Activated CD8-positive, alpha-beta memory T cell treated with anti-CD3 and anti-CD28 coated beads, Interleukin-2, amount 10 ng/mL, durations not matched to agents 7 days and 5 days (primary cell): ENCODE measurements around the gene BTNL9. TPM values are rescaled to one million over a fixed set of nuclear protein-coding genes. Genes with fewer than 3 reads are reported as not detected.

Experiments used
- ATAC-seq: fragments of 150-1000 bp; cut with Tn5 transposase; one replicate; pipeline ENCODE4 v1.10.0; 2021; ENCODE audit warnings: moderate library complexity
- CTCF ChIA-PET: fragments of 350-600 bp; sonication (Branson Sonifier 250); formaldehyde crosslinking; loops from one replicate; lab custom pipeline; 2021; ENCODE audit warnings: antibody characterized with exemption; lab: Charles Lee
- DNase-seq: peaks from one replicate; pipeline ENCODE4 v3.0.0-alpha.2; 2020
- H3K27ac Mint-ChIP-seq: one replicate; pipeline ENCODE4 v1.8.0; 2021; ENCODE audit warnings: mild to moderate bottlenecking, mixed read lengths
- H3K27me3 Mint-ChIP-seq: one replicate; pipeline ENCODE4 v1.8.0; 2021; ENCODE audit warnings: mixed read lengths
- H3K36me3 Mint-ChIP-seq: one replicate; pipeline ENCODE4 v1.8.0; 2021; ENCODE audit warnings: mild to moderate bottlenecking, mixed read lengths
- H3K4me1 Mint-ChIP-seq: one replicate; pipeline ENCODE4 v1.8.0; 2021; ENCODE audit warnings: mixed read lengths
- H3K4me3 Mint-ChIP-seq: one replicate; pipeline ENCODE4 v1.8.0; 2021; ENCODE audit warnings: mild to moderate bottlenecking, moderate library complexity, mixed read lengths
- H3K9me3 Mint-ChIP-seq: one replicate; pipeline ENCODE4 v1.8.0; 2022; ENCODE audit warnings: low read depth, mixed read lengths
- total RNA-seq, 2 experiments: library from RNA; stranded (reverse); gene quantifications; one replicate each; pipeline ENCODE4 v1.2.3, GENCODE V29; 2021

BTNL9 gene
- total RNA-seq, 2 experiments from 2014 or later: not detected

- peaks cover 7% of the 10 kb centered on the region for H3K27me3 Mint-ChIP-seq
- H3K27ac Mint-ChIP-seq: no peak overlapping the region
Observed at GRCh38 chr5:181035991-181036815, 3.9 kb upstream of the BTNL9 start.

GRCh38 chr5:181036816-181037364, 3.2 kb upstream of the BTNL9 start:
- peaks cover 9% of the 10 kb centered on the region for H3K27me3 Mint-ChIP-seq
- no peak for DNase-seq
- CTCF ChIA-PET: no interaction called here
- H3K4me3 Mint-ChIP-seq: no peak overlapping the region
- ATAC-seq: no peak
- H3K27ac Mint-ChIP-seq: no peak overlapping the region
- no peaks in the 10 kb centered on the region for H3K36me3 Mint-ChIP-seq
- H3K4me1 Mint-ChIP-seq: no peaks in the 10 kb centered on the region
- H3K9me3 Mint-ChIP-seq: no peaks in the 10 kb centered on the region

More at GRCh38 chr5:181035991-181036815, 3.9 kb upstream of the BTNL9 start:
- H3K4me1 Mint-ChIP-seq: no peaks in the 10 kb centered on the region
- DNase-seq (no peak), ATAC-seq (no peak)
- H3K4me3 Mint-ChIP-seq: no peak overlapping the region
- CTCF ChIA-PET: no interaction called here
- no peaks in the 10 kb centered on the region for H3K9me3 Mint-ChIP-seq
- H3K36me3 Mint-ChIP-seq: no peaks in the 10 kb centered on the region

DNA sequence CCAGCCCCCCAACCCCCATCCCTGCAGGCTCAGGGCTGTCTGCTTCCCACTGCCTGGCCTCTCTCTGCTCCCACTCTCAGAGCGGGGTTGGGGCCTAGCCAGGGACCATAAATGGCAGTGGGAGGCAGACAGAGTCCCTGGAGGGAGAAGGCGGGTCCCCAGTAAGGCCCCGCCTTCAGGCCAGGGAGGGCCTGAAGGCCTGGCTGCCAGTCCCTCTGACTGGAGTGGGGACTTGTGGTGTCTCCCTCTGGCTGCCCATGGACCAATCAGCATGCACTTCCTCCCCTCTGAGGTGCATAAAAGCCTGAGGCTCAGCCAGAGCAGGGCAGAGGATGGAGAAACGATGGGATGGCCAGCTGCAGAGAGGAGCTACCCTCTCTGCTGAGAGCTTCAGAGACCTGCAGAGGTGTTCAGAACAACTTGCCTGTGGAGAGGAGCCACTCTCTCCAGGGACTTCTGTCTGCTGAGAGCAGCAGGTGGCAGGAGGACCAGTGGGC, 2.7 kb upstream of the BTNL9 start:
- CTCF ChIA-PET: no interaction called here
- DNase-seq (no peak), ATAC-seq (no peak)
- Mint-ChIP-seq H3K9me3 (no peaks in the 10 kb centered on the region), H3K36me3 (no peaks in the 10 kb centered on the region), H3K4me3 (no peak overlapping the region), H3K27ac (no peak overlapping the region), H3K4me1 (no peaks in the 10 kb centered on the region), H3K27me3 (peaks cover 14% of the 10 kb centered on the region)

GRCh38 chr5:181039471-181039870, 595 bp upstream of the BTNL9 start:
- Mint-ChIP-seq H3K9me3 (no peaks in the 10 kb centered on the region), H3K27ac (no peak overlapping the region)

DNA sequence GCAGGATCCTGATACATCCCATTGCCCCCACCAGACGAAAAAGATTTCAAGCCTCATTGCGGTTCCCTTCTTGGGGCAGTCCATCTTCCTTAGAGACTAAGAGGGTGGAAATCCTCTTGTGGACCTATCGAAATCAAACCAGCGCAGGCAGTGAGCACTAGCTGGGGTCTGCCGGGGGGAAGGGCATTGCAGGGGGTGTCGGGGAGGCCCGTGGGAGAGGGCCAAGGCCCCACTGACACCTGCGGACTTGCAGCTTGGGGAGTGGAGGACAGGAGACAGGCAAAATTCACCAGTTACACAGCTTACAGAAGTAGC, 522 bp downstream of the BTNL9 start:
- peaks cover 20% of the 10 kb centered on the region for H3K27me3 Mint-ChIP-seq
- H3K4me1 Mint-ChIP-seq: no peaks in the 10 kb centered on the region
- ATAC-seq (no peak), DNase-seq (no peak)
- no peaks in the 10 kb centered on the region for H3K9me3 Mint-ChIP-seq
- H3K27ac Mint-ChIP-seq: no peak overlapping the region
- no peak overlapping the region for H3K4me3 Mint-ChIP-seq
- CTCF ChIA-PET: no interaction called here
- H3K36me3 Mint-ChIP-seq: no peaks in the 10 kb centered on the region

More at GRCh38 chr5:181039471-181039870, 595 bp upstream of the BTNL9 start:
- Mint-ChIP-seq H3K36me3 (no peaks in the 10 kb centered on the region), H3K27me3 (peaks cover 20% of the 10 kb centered on the region), H3K4me1 (no peaks in the 10 kb centered on the region), H3K4me3 (no peak overlapping the region)
- ATAC-seq (no peak), DNase-seq (no peak)
- CTCF ChIA-PET: no interaction called here

DNA sequence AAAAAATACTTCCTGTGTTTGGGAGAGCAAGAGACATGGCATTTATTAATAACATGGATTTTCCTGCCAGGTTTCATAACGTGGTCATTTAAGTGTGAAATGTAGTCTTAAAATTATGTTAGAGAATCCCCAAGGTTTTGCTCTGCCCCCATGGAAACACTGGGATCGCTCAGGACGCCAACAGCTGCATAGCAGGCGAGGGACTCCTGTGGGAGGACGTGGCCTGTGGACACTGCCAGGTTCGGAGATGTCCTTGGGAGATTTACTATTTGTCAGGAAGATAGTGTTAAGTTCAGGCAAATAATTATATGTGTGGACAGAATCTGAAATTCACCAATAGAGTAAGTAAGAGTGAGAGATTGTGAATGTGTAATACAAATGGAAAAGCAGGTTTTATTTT, 977 bp downstream of the BTNL9 start:
- no peaks in the 10 kb centered on the region for H3K9me3 Mint-ChIP-seq
- CTCF ChIA-PET: no interaction called here

DNA sequence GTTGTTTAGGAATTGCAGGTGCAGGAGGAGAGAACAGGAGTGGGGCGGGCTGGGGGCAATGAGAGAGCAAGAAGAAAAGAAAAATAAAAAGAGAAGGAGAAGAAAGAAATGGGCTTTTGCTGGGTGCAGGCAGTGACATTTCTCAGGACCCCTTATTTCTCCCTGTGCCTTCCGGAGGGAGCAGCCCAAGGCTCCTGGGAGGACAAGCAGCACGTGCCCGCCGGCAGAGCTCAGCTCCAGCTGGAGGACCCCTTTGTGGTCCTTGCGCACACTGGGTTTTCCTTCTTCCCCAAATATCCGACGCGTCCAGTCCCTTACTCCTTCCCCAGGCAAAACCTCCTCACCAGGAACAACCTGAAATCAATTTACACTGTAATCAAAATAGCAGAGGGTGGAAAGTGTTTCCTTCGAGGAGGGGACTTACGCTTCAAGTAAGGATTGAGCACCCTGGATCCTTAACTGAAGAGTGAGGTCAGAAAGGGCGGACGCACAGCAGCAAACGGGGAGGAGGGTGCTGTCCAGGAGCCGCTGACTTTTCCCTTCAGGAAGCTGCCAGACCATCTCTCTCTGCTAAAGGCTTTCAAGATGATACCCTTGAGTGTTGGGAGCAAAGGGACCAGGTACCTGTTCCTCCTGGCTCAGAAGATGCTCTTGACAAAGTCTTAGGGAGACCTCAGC, 2.1 kb downstream of the BTNL9 start:
- no peaks in the 10 kb centered on the region for H3K9me3 Mint-ChIP-seq
- no peak overlapping the region for H3K4me3 Mint-ChIP-seq
- H3K27ac Mint-ChIP-seq: no peak overlapping the region
- H3K36me3 Mint-ChIP-seq: no peaks in the 10 kb centered on the region
- CTCF ChIA-PET: interaction anchor here (1.1 kb wide), 1 partner anchor 37 kb away, joined by 3 read pairs; no protein-coding TSS in a partner anchor
- peaks cover 20% of the 10 kb centered on the region for H3K27me3 Mint-ChIP-seq
- no peak for ATAC-seq
- no peaks in the 10 kb centered on the region for H3K4me1 Mint-ChIP-seq
- DNase-seq: no peak

More for the DNA sequence above, 977 bp downstream of the BTNL9 start:
- no peak for ATAC-seq
- Mint-ChIP-seq H3K27ac (no peak overlapping the region), H3K4me3 (no peak overlapping the region), H3K4me1 (no peaks in the 10 kb centered on the region), H3K27me3 (peaks cover 20% of the 10 kb centered on the region), H3K36me3 (no peaks in the 10 kb centered on the region)
- no peak for DNase-seq

DNA sequence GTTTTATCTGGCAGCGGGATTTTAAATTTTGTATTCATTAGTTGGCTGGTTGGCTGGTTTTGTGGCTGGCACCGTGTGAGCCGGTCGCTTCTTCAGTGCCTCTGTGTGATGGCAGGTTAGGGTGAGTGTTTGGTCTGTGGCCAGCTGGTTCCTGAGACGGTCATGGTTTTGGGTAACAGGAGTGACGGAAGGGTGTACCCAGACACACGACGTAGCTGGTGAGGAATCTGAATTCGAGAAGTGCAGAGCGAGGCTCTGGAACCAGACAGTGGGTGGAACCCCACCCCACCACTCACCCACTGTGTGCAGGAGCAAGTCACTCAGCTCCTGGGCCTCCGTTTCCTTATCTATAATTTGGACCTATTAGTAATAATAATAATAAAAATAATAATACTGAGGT, 2.7 kb downstream of the BTNL9 start:
- DNase-seq (no peak), ATAC-seq (no peak)
- Mint-ChIP-seq H3K27me3 (peaks cover 23% of the 10 kb centered on the region), H3K4me3 (no peak overlapping the region), H3K4me1 (no peaks in the 10 kb centered on the region), H3K27ac (no peak overlapping the region), H3K9me3 (no peaks in the 10 kb centered on the region), H3K36me3 (no peaks in the 10 kb centered on the region)
- CTCF ChIA-PET: interaction anchor here (1.1 kb wide), 1 partner anchor 37 kb away, joined by 3 read pairs; no protein-coding TSS in a partner anchor

DNA sequence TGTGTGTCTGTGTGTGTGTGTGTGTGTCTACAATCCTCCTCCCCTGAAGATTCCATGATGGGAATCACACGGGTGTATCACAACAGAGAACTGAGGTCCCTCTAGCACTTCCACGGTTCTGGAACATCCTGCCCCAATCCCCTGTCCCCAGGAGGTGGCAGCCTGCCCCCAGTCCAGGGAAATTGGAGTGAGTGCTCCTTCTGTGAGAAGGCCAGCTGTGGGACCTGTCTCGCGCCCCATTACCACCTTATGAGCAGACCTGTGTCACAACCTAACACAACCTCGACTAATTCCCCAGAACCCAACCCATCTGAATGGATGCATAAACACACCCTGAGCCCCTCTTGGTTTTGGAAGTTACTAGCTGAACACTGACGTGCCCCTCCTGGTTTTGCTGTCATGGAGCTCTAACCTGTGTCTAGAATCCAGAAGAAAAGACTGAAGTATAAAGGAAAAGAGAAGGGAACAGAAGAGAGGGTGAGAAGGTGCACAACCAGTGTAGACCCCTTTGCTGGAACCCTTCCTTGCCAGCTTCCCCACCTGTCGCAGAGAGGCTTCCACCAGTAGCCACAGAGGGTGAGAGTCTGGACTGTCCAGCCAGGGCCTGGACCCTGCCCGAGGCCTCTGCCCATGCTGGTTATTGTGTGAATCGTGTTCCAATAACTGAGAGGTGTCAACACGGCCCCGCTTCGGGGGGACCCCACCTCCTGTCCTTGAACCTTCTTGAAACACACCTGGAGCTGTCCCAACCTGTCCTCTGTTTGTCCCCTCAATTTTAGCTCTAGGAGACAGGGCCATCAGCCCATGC, 3.4 kb downstream of the BTNL9 start:
- no peak for DNase-seq
- no peaks in the 10 kb centered on the region for H3K9me3 Mint-ChIP-seq
- H3K27me3 Mint-ChIP-seq: peaks cover 28% of the 10 kb centered on the region
- no peaks in the 10 kb centered on the region for H3K36me3 Mint-ChIP-seq
- H3K4me1 Mint-ChIP-seq: no peaks in the 10 kb centered on the region
- H3K4me3 Mint-ChIP-seq: no peak overlapping the region
- ATAC-seq: no peak
- CTCF ChIA-PET: interaction anchor here (1.1 kb wide), 1 partner anchor 36 kb away, joined by 3 read pairs; no protein-coding TSS in a partner anchor
- no peak overlapping the region for H3K27ac Mint-ChIP-seq

DNA sequence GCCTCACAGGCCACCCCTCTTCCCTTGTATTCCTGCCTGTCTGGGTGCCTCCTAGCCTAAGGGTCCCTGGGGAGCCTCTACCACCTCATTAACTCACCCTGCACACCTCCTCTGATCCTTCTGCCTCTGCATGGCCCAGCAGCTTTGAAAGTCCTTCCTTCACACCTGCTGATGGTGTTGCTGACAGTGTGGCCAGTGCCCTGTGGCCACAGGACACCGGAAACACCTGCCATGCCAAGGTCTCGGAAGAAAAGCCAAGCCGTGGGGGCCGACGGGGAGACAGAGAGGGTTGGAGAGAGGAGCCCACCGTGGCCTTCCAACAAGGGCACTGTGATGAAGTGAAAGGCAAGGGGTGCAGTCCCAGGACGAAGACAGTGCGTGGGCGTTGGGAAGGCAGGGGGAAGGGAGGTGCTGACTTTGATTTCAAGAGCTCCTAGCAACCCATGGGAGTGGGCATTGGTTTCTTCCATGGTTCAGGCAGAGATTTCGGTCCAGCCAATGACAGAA, 4.1 kb downstream of the BTNL9 start:
- H3K27me3 Mint-ChIP-seq: peaks cover 28% of the 10 kb centered on the region
- CTCF ChIA-PET: no interaction called here
- H3K9me3 Mint-ChIP-seq: no peaks in the 10 kb centered on the region
- ATAC-seq (no peak), DNase-seq (no peak)
- no peak overlapping the region for H3K4me3 Mint-ChIP-seq
- no peaks in the 10 kb centered on the region for H3K4me1 Mint-ChIP-seq
- no peaks in the 10 kb centered on the region for H3K36me3 Mint-ChIP-seq
- no peak overlapping the region for H3K27ac Mint-ChIP-seq

GRCh38 chr5:181044662-181045305, 4.7 kb downstream of the BTNL9 start:
- ATAC-seq (no peak), DNase-seq (no peak)
- no peaks in the 10 kb centered on the region for H3K9me3 Mint-ChIP-seq
- no peak overlapping the region for H3K27ac Mint-ChIP-seq
- no peaks in the 10 kb centered on the region for H3K4me1 Mint-ChIP-seq
- no peak overlapping the region for H3K4me3 Mint-ChIP-seq
- peaks cover 32% of the 10 kb centered on the region for H3K27me3 Mint-ChIP-seq
- no peaks in the 10 kb centered on the region for H3K36me3 Mint-ChIP-seq
- CTCF ChIA-PET: no interaction called here

- CTCF ChIA-PET: no interaction called here
- H3K9me3 Mint-ChIP-seq: no peaks in the 10 kb centered on the region
- DNase-seq (no peak), ATAC-seq (no peak)
- no peak overlapping the region for H3K4me3 Mint-ChIP-seq
- no peaks in the 10 kb centered on the region for H3K4me1 Mint-ChIP-seq
- peaks cover 32% of the 10 kb centered on the region for H3K27me3 Mint-ChIP-seq
- no peaks in the 10 kb centered on the region for H3K36me3 Mint-ChIP-seq
- H3K27ac Mint-ChIP-seq: no peak overlapping the region
Observed at GRCh38 chr5:181045316-181045715, 5.2 kb downstream of the BTNL9 start.
